ENCODE data around the gene PRDM15. TPM values are rescaled to one million over a fixed set of nuclear protein-coding genes. Genes with fewer than 3 reads are reported as not detected.

Gene PRDM15
- total RNA-seq, 1 donor from 2014 or later, result 5.4 TPM

- Histone ChIP-seq H3K36me3 (ENCODE audit: control insufficient read depth, insufficient read depth, low read length) (peaks cover 3% of the 10 kb centered on the region), H3K4me3 (ENCODE audit: low read depth, low read length) (no peak overlapping the region), H3K27me3 (ENCODE audit: control insufficient read depth, insufficient read depth, low read length) (no peaks in the 10 kb centered on the region)
- no peak for TF ChIP-seq CTCF (IDR thresholded peaks at IDR 0.05; ENCODE audit: insufficient read depth, low read length, poor library complexity, severe bottlenecking)
- no peak for DNase-seq (ENCODE audit: low read depth)
These were observed 116.4 kb downstream of the PRDM15 start for GRCh38 chr21:41762753-41763152.

DNA sequence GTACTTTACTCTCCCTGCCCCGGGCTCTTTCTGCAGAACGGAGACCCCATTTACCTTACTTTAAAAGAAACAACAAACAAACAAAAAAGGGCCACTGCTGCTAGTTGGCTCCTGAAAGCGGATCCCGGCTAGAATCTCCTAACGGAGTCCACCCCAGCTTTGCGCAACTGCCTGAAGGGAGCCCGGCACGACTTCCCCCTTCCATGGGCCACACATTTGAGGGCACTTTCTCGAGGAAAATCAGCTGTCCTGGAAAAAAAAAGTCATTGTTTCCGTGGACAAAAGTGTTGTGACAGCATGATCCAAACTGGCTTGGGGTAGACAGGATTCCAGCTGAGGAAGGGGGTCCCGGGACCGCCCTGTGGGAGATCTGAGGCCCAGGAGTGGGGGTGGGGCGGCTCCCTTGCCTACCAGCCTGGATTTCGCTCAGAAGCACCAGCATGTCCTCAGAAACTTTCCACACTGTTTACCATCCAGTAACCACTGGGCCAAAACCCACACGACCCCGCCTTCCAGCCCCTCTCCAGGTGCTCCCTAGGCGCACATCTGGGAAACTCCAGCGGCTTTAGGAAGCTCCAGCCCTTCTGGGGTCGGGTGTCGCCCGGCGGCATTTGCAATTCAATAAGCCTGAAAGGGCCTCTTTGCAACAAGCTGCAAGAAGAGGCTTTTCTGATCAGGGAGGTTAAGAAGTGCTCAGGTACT lies 117.1 kb downstream of the PRDM15 start:
- no peak for TF ChIP-seq CTCF (IDR thresholded peaks at IDR 0.05; ENCODE audit: insufficient read depth, low read length, poor library complexity, severe bottlenecking)
- H3K27me3 ChIP-seq (ENCODE audit: control insufficient read depth, insufficient read depth, low read length), result no peaks in the 10 kb centered on the region
- DNase-seq (ENCODE audit: low read depth), result no peak
- H3K4me3 ChIP-seq (ENCODE audit: low read depth, low read length), result peak overlapping the region; percentile 16
- H3K36me3 ChIP-seq (ENCODE audit: control insufficient read depth, insufficient read depth, low read length), result peaks cover 3% of the 10 kb centered on the region

GRCh38 chr21:41761211-41761933 lies 117.8 kb downstream of the PRDM15 start:
- Histone ChIP-seq H3K4me3 (ENCODE audit: low read depth, low read length) (peak overlapping the region; percentile 20), H3K27me3 (ENCODE audit: control insufficient read depth, insufficient read depth, low read length) (no peaks in the 10 kb centered on the region), H3K36me3 (ENCODE audit: control insufficient read depth, insufficient read depth, low read length) (peaks cover 7% of the 10 kb centered on the region)
- DNase-seq (ENCODE audit: low read depth), result no peak
- no peak for TF ChIP-seq CTCF (IDR thresholded peaks at IDR 0.05; ENCODE audit: insufficient read depth, low read length, poor library complexity, severe bottlenecking)

GRCh38 chr21:41760411-41760810 lies 118.7 kb downstream of the PRDM15 start:
- no peak for DNase-seq (ENCODE audit: low read depth)
- no peak for TF ChIP-seq CTCF (IDR thresholded peaks at IDR 0.05; ENCODE audit: insufficient read depth, low read length, poor library complexity, severe bottlenecking)
- H3K36me3 ChIP-seq (ENCODE audit: control insufficient read depth, insufficient read depth, low read length), result peaks cover 7% of the 10 kb centered on the region
- no peak overlapping the region for H3K4me3 ChIP-seq (ENCODE audit: low read depth, low read length)
- no peaks in the 10 kb centered on the region for H3K27me3 ChIP-seq (ENCODE audit: control insufficient read depth, insufficient read depth, low read length)

DNA sequence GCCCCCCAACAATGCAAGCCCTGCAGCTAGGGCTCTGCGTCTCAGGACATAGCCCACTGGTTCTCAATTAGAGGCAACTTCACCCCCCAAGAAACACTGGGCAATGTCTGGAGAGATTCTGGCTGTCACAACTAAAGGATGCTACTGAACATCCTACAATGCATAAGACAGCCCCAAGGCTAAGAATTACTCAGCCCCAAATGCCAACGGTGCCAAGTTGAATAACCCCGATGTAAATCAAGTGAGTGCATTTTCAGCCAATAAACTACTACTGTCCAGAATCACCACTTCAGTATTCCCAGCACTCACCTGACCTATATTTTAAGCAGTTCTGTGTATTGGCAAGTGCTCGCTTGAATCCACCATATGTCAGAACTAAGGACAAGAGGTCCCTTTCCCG lies 119.2 kb downstream of the PRDM15 start:
- no peaks in the 10 kb centered on the region for H3K27me3 ChIP-seq (ENCODE audit: control insufficient read depth, insufficient read depth, low read length)
- DNase-seq (ENCODE audit: low read depth), result no peak
- TF ChIP-seq CTCF (IDR thresholded peaks at IDR 0.05; ENCODE audit: insufficient read depth, low read length, poor library complexity, severe bottlenecking), result no peak
- no peak overlapping the region for H3K4me3 ChIP-seq (ENCODE audit: low read depth, low read length)
- peaks cover 7% of the 10 kb centered on the region for H3K36me3 ChIP-seq (ENCODE audit: control insufficient read depth, insufficient read depth, low read length)

Measured in kidney epithelial cell (primary cell).